NCI-H748 treated with DMSO at 0.1 percent for 48 hours (cell line): ENCODE data around the gene FCER1G.

Experiments used
- DNase-seq: peaks from one replicate; lab custom pipeline; 2025; lab: John Stamatoyannopoulos, UW

FCER1G gene

DNA sequence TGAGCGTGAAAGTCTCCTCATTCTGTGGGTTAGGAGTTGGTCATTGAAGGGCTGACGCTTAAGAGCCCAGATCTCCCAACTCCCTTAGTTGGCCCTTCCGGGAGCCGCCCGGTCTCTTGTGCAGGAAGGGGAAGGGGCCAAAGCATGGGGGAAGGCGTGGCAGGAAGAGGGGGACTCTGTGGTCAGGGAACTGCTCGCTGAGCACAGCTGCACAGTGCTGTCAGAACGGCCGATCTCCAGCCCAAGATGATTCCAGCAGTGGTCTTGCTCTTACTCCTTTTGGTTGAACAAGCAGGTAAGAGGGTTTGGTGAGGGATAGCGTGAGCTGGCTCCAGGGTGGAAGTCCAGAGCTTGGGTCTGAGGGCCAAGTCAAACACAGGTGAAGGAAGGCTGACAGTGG is at the start of gene FCER1G:
Gene FCER1G (plus strand): TSS at position 220 of the 400 bp plus-strand sequence. CDS start 27 bp downstream, at position 247.
- DNase-seq = no peak

GRCh38 chr1:161165742-161166668 is 49.1 kb upstream of the FCER1G start, which contains the start of gene PPOX:
PPOX (plus strand) TSS chr1:161166426; CDS start chr1:161166848, 422 bp downstream.
- peak; percentile 95 for DNase-seq

DNA sequence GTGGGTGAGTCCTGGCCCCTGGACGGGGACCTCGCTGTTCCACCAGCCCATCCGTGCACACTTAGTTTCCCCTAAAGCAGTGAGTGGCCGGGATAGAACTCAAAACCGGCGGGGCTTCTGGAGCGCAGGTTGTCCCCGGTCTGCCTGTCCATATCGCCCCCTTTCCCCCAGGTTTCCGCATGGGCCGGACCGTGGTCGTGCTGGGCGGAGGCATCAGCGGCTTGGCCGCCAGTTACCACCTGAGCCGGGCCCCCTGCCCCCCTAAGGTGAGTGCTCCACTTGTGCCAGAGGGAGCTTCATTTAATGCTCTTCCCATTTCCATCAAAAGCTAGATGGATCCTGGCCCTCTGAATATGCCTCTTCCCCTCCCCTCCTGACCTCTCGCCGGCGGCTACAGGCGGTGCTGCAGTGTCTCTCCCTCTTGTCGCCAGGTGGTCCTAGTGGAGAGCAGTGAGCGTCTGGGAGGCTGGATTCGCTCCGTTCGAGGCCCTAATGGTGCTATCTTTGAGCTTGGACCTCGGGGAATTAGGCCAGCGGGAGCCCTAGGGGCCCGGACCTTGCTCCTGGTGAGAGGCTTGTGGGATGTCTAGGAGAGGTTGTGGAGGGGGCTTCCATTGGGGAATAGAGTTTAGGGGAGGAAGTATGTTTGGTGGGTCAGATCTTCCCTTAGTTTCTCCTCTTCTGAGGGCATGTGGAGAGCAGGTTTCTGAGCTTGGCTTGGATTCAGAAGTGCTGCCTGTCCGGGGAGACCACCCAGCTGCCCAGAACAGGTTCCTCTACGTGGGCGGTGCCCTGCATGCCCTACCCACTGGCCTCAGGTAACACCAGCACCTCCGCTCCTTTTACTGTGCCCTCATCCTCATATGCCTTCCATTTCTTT is 48.2 kb upstream of the FCER1G start:
- peak; percentile 23 for DNase-seq

- no peak for DNase-seq
Measured at GRCh38 chr1:161168906-161169305, 46.2 kb upstream of the FCER1G start.

DNA sequence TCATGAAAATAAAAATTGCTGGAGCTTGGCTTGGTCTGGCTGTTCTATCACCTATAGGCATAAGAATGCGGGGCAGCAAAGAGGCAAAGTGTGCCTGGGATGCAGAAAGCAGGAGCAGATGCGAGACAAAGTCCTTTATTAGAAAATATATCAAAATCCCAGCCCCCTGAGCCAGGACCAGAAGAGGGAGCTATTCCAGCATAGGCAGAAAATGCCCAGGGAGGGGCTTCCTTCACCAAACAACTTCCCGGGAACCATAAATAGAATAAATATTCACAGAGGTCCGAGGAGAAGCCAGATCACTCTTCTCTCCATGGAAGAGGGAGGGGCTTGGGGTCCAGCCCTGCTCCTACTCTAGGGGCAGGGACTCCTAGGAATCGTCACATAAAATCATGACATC is 43.9 kb upstream of the FCER1G start:
- no peak for DNase-seq

- DNase-seq = no peak
Measured at GRCh38 chr1:161171696-161172095, 43.4 kb upstream of the FCER1G start.

DNA sequence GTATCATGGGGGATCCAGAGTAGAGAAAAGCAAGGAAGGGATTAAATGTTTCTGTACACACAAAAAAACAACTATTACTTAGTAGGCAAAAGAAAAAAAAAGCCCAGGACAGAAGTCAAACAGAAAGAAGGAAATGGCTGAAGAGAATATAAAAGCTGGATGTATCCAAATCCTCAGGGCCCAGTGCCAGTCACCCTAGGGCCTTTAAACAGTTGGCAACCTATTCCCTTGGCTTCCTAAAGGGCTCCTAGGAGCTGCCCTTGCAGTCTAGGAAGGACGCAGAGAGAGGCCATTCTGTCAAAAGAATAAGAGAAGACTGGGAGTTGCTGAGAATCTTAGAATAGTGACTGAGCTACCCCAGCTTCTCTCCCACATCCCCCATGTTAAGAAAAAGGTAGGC is 42.7 kb upstream of the FCER1G start:
- DNase-seq = no peak

DNA sequence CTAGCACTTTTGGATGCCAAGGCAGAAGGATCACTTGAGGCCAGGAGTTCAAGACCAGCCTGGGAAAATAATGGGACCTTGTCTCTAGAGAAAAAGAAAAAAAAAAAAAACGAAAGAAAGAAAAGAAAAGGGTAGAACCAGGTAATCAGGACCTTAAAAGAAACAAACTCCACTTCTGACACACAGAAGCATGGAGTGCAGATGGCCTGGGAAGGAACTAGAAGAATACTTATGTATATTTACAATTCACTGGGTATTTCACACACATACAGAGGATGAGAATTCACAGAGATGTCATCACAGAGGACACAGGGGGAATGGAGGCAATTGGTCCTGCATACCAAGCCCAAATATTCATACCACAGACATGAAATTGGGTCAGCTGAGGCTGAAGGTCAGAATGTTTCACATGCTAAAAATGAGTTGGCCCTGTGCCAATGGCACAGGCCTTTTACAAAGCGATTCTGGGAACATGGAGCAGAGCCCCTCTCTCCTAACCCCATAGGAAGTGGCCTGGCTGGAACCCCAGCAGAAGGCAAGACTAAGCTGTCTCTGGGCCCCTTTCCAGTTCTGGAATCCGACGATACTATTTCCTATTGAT is 42.2 kb upstream of the FCER1G start:
- DNase-seq = no peak

DNA sequence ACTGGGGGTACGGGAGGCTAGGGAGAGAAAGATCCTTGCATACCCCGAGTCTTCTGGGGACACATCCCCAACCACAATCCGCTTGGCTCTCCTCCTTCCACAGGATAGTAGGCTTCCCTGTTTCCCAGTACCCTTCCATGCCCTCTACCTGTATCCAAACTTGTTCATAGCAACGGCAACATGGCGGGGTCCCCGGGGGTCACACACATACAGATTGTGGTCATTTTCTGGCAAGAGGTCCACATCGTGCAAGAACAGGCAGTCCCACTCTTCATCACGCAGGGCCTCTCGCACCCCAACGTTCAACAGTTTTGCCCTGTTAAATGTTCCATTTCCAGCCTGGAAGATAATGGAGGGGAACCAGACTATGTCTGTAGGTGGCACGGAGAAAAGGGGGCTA is 41.4 kb upstream of the FCER1G start:
- no peak for DNase-seq

GRCh38 chr1:161174911-161175310 is 40.2 kb upstream of the FCER1G start:
- DNase-seq = no peak

GRCh38 chr1:161175771-161176453 is 39.2 kb upstream of the FCER1G start:
- DNase-seq = no peak

DNA sequence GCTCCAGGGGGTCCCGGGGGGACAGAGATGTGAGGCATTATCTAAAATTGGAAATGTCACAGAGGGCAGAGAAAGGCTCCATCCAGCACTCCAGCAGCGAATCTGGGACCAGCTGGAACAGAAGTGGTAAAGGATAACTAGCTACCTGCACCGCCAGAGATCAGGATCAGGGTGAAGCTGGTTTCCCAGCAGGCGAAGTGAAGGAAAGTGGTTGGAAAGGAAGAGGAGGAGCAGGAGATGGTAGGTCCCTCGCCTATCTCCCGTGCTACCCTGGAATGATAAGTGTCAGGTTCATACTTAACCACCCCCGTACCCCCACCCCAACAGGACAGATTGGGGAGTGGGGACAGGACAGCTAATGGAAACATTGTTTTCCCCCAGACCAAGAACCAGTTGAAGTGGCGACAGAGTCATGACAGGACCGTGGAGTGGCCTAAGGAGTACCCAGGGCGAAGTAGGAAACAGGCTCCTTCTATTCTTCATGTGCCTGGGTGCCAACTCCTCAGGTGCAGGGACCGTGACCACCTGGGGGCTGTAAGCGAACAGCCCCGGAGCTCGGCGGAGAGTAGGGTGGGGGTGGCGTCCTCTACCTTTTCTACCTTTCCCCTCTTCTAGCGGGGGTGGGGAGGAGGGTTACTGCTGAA is 38.5 kb upstream of the FCER1G start:
- no peak for DNase-seq

DNA sequence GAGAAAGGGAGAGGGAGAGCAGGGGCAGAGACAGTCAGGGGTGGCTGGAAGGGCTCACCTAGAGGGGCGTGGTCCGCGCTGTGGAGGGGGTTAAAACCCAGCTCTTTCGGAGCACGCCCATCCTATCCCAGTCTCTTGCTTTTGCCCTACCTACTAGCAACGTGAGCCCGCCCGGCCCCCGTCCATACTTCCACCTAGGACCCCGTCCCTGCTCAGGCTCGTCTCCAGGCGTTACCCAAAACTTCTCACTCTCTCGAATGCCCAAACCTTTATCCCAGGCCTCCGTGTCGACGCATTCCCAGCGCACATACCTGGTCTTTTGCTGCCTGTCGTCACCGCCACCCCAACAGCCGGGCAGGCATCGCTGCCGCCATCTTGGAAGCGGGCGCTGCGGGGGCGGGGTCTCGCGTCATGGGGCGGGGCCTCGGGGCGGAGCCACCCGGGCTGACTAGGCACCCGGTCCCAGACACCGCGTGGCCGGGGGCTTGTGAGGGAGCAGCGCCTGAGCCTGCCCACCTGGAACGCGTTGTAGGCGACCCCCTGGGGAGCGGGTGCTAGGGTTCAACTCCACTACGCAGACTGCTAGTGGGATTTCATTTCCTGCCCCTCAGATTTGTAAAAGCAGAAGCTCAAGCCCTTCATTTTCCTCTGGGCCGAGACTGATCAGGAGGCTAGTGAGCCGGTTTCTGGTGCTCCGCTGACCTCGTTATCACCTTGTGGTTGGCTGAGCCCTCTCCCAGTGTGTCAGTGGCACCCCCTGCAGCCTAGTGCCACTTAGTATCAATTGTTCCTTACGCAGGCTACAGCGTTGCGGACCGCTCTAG is 37.8 kb upstream of the FCER1G start, which contains the start of gene B4GALT3:
Gene B4GALT3 (minus strand): TSS at position 396 of the 824 bp plus-strand sequence. CDS start 1,447 bp downstream, outside the sequence.
- DNase-seq = peak; percentile 76

GRCh38 chr1:161177936-161178244 is 37.2 kb upstream of the FCER1G start:
- no peak for DNase-seq

GRCh38 chr1:161179698-161180097 is 35.4 kb upstream of the FCER1G start:
- DNase-seq = no peak

DNA sequence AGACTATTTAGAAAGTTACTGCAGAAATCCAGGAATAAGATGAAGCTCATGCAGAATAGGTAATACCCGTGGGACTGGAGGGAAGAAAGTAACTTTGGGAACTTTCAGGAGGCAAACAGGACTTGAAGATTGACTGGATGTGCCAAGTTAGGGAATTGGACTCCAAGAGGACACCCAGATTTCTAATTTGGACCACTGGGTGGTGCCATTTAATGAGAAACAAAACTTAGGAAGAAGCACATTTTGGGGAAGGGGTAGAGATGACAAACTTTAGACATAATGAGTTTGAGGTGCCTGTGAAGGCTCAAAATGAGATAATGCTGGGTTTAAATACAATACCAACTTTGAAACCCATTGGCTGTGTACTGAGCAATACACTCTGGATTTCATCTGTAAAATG is 34.5 kb upstream of the FCER1G start:
- no peak for DNase-seq

- no peak for DNase-seq
Measured at GRCh38 chr1:161182214-161182613, 32.9 kb upstream of the FCER1G start.

- no peak for DNase-seq
Measured at GRCh38 chr1:161185282-161185682, 29.8 kb upstream of the FCER1G start.

DNA sequence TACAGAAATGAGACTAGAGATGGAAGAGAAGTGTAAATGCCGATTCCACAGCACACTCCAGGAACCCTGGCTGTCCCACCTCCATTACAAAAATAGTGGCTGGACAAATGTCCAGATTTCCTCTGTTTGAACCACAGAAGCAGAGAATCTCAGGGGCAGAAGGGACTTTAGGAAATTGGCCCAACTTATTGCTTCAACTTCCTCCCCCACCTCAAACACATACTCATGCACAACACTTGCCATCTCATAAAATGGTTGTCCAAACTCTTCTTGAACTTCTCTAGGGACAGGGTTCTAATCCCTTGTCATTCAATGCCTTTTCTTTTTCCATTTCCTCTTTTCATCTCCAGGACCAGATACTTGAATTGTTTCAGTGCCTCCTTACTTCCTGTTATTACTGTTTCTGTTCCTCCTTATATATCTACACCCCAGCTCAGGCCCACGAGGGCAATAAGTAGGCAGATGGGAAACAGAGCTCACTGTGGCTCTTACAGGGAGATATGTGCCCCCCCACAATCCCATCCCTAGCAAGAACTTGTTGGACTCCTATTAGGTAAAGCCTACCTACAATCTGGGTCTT is 29.3 kb upstream of the FCER1G start:
- no peak for DNase-seq

- DNase-seq = no peak
Measured at GRCh38 chr1:161187311-161187710, 27.8 kb upstream of the FCER1G start.
